LNCaP clone FGC (cell line): ENCODE measurements around the gene NADSYN1.

Source experiments
- DNase-seq: peaks from one replicate; pipeline ENCODE4 v3.0.0-alpha.2; 2011; ENCODE audit warnings: low read depth
- H3K4me3 ChIP-seq: 2 replicates; pipeline ENCODE4 v1.5.1; 2011; ENCODE audit warnings: mild to moderate bottlenecking, low read depth, low read length, control low read depth
- TF ChIP-seq, protein P1 (sequence below): IDR thresholded peaks from 2 replicates; pipeline ENCODE4 v1.5.1; 2012; ENCODE audit warnings: mild to moderate bottlenecking; ENCODE audit not compliant: control insufficient read depth, insufficient read depth; ENCODE audit errors: extremely low read depth

Gene NADSYN1

DNA sequence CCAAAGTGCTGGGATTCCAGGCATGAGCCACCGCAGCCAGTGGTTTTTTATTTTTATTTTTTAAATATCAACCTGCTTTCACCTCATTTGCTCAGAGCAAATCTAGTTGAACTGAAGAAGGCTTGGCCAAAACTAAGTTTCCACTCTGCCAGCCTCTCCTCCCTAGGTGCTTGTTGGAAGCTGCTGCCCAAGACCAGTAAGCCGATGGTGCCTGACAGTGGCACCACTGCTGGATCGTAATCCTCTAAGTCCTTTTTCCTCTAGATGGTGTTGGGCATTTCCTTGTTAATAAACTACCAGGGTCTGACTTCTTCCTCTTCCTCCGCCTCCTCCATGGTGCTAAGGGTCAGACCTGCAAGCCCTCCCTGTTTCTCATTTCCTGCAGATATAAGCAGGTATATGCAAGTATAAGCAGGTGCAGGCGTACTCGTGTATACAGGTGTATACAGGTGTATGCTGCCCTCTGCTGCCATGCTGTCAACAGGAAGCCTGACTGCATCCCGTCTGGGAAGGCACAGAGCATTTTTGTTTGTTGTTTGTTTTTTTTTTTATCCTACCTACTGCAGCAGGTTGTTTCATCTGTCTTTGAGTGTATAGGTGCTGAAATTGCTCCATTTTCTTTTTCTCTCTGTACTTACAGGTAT is 1.6 kb downstream of the NADSYN1 start:
- H3K4me3 ChIP-seq, result no peak overlapping the region
- TF ChIP-seq, protein P1, sequence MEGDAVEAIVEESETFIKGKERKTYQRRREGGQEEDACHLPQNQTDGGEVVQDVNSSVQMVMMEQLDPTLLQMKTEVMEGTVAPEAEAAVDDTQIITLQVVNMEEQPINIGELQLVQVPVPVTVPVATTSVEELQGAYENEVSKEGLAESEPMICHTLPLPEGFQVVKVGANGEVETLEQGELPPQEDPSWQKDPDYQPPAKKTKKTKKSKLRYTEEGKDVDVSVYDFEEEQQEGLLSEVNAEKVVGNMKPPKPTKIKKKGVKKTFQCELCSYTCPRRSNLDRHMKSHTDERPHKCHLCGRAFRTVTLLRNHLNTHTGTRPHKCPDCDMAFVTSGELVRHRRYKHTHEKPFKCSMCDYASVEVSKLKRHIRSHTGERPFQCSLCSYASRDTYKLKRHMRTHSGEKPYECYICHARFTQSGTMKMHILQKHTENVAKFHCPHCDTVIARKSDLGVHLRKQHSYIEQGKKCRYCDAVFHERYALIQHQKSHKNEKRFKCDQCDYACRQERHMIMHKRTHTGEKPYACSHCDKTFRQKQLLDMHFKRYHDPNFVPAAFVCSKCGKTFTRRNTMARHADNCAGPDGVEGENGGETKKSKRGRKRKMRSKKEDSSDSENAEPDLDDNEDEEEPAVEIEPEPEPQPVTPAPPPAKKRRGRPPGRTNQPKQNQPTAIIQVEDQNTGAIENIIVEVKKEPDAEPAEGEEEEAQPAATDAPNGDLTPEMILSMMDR, result peak; percentile 82
- DNase-seq, result no peak

DNA sequence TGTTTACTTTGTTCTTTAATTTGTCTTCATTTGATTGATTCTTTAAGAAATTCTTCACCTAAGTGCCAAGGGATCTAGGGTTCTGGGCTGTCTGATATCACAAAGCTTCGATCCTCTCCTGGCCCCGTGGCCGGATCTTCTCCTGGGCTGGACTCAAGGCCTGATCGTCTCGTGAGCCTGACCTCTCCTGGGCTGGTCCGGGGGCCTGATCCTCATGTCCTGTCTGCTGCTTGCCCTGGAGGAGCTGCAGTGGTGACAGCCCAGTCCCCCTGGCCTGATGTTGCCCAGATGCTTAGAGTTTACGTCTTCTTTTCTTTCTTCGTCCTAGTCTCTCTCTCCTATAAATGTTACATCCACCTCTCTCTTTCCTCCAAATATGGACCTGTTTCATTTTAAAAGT is 3.3 kb downstream of the NADSYN1 start:
- TF ChIP-seq, protein P1, result no peak
- no peak overlapping the region for H3K4me3 ChIP-seq
- DNase-seq, result no peak

DNA sequence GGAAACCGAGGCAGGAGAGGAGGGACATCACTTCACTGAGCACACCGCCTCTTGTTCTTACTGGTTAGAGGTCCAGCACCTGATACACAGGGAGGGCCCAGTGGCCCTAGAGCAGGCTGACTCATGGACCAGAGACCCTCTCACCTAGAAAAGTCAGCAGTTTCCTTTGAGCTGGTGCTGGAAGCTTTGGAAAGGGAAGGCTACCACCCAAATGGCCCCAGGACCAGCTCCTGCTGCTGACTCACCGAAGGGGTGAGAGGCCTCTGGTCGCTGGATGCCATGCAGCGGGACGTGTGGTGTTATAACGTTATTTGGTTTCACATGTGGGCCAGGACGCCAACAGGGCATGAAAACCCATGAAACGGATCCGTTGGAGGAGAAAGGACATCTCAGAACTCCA is 3.8 kb downstream of the NADSYN1 start:
- no peak overlapping the region for H3K4me3 ChIP-seq
- TF ChIP-seq, protein P1, result no peak
- no peak for DNase-seq

DNA sequence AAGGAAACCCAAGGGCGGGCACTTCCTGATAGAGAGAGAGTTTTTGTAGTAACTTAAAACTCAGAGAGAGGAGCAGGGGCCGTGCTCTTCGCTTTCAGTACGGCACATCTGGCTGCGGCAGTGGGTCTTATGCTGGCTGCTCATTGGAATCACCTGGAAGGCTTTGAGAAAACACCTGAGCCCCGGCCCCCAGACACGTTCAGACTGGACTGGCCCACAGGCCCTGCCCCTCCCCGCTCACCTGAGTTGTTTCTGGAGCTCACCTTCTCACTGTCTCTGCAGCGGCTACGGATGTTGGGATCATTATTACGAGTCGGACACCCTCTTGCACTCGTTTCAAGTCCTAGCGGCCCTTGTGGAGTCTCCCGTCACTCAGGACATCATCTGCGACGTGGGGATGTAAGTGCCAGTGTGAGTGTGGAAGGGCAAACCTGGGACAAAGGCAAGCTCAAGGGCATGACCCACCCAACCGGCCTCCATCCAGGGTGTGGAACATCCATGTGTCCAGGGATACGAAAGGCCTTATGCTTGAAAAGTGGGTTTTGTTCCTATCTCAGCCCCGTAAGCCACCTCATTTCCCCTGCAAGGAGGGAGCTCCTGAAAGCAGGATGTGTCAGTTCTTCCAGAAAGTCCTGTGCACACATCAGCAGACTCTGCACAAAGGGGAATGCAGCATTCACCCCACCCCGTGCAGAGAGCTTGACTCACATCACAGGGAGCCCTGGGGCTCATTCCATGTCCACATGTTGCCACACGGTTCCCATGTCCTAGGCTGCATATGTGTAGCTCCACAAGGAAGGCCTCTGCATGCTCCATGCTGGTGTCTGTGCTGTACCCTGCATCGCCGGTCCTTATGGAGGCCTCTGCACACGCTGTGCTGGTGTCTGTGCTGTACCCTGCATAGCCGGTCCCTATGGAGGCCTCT is 5.4 kb downstream of the NADSYN1 start:
- no peak for DNase-seq
- H3K4me3 ChIP-seq, result no peak overlapping the region
- TF ChIP-seq, protein P1, result no peak

DNA sequence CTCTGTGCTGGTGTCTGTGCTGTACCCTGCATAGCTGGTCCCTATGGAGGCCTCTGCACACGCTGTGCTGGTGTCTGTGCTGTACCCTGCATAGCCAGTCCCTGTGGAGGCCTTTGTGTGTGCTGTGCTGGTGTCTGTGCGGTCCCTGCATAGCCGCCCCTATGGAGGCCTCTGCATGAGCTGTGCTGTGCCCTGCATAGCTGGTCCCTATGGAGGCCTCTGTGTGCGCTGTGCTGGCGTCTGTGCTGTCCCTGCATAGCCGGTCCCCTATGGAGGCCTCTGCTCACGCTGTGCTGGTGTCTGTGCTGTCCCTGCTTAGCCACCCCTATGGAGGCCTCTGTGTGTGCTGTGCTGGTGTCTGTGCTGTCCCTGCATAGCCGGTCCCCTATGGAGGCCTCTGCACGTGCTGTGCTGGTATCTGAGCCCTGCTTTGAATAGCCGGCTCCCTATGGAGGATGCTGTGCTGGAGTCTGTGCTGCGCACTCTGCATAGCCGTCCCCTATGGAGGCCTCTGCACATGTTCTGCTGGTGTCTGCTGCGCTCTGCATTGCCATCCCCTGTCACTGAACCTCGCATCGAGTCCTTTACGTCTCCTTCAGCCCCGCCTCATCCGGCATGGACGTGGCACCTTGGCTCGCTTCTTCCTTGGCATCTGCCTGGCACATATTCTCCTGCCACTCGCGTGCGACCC is 6.2 kb downstream of the NADSYN1 start:
- no peak overlapping the region for H3K4me3 ChIP-seq
- TF ChIP-seq, protein P1, result no peak
- DNase-seq, result no peak

DNA sequence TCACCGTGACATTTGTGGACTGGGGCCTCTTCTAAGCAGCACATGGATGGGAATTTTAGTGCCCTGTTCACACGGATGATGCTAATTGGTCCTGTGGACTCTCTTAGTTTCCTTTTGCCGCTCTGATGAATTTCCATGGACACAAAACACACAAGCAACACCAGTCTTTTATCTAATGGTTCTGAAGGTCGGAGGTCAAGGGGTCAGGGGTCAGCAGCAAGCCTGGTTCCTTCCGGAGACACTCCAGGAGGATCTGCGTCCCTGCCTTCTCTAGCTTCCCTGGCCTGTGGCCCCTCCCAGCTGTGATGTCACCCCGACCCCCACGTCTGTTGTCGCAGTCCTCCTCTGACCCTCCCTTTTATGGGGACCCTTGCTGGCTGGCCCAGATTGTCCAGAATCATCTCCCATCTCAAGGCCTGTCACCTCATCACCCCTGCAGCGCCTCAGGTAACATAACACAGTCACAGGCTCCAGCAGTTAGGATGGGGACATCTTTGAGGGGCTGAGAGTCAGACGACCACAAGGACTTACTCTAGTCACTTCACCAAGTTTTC is 6.8 kb downstream of the NADSYN1 start:
- DNase-seq, result no peak
- TF ChIP-seq, protein P1, result no peak
- no peak overlapping the region for H3K4me3 ChIP-seq
